Transverse colon (tissue), 4 donors: ENCODE results near the gene HIVEP3.

Experiments
- CTCF ChIP-seq, 5 experiments: fragments of 200-600 bp in 3 of 5; fragments of 450-650 bp in 2 of 5; sonication (generic) in 3 of 5; IDR thresholded peaks; 1 replicate in 2 of 5; 2 replicates in 3 of 5; pipeline ENCODE4 v1.5.1; 2016 to 2017; ENCODE audit warnings: antibody characterized with exemption in 5 of 5, inconsistent platforms in 3 of 5, mild to moderate bottlenecking in 2 of 5, moderate library complexity in 1 of 5
- POLR2AphosphoS5 ChIP-seq, 3 donors: sonication (generic); formaldehyde crosslinking; IDR thresholded peaks; one replicate each; pipeline ENCODE4 v1.6.1; 2016; ENCODE audit warnings: antibody characterized with exemption in 3 of 3

- TF ChIP-seq POLR2AphosphoS5 (IDR thresholded peaks at IDR 0.05) (peak in 1 of 3 donors; percentile 38), CTCF (IDR thresholded peaks at IDR 0.05) (peak; percentile 75 to 92 (median 90))
Measured at GRCh38 chr1:41516168-41517061, 402.3 kb downstream of the HIVEP3 start.
